ENCODE measurements around the gene HMOX1. TPM values are rescaled to one million over a fixed set of nuclear protein-coding genes. Genes with fewer than 3 reads are reported as not detected.

HMOX1 gene
- total and polyA plus RNA-seq, 2 donors (not counting 3 experiments of a cell fraction or from before 2014, with no cell fraction given) = 41.1 to 69.1 TPM

GRCh38 chr22:35386670-35387288, 5.9 kb downstream of the HMOX1 start:
- no peaks in the 10 kb centered on the region for H3K9me1 ChIP-seq (replicated peaks; ENCODE audit: control insufficient read depth, extremely low read depth, insufficient read depth, low read length)
- BruUV-seq (replicated peaks) = no TSS peak
- H3K27me3 ChIP-seq (ENCODE audit: control insufficient read depth in 2 of 2, insufficient read depth in 2 of 2, low read length in 2 of 2) = no peaks in the 10 kb centered on the region
- peaks cover 4% of the 10 kb centered on the region for H3K4me1 ChIP-seq (ENCODE audit: control insufficient read depth, extremely low read depth, insufficient read depth, low read length)
- no peaks in the 10 kb centered on the region for H3K9me3 ChIP-seq (replicated peaks; ENCODE audit: control insufficient read depth, insufficient read depth, low read length)
- no peak overlapping the region for H3K4me3 ChIP-seq (replicated peaks in 1 of 3; ENCODE audit: insufficient read depth in 1 of 3, low read depth in 1 of 3, low read length in 3 of 3)
- no peaks in the 10 kb centered on the region for H4K20me1 ChIP-seq (replicated peaks; ENCODE audit: control insufficient read depth, extremely low read depth, insufficient read depth, low read length)
- POLR2A ChIA-PET = no interaction called here
- H3K27ac ChIP-seq (ENCODE audit: insufficient read depth, low read depth, low read length) = no peak overlapping the region
- TF ChIP-seq POLR2AphosphoS5 (IDR thresholded peaks at IDR 0.05; ENCODE audit: insufficient read depth, low read depth, low read length) (no peak), POLR2A (IDR thresholded peaks at IDR 0.05; ENCODE audit: low read depth, low read length) (no peak), MYC (IDR thresholded peaks at IDR 0.05; ENCODE audit: low read depth, low read length) (no peak), MAX (IDR thresholded peaks at IDR 0.05; ENCODE audit: insufficient read depth, insufficient read length) (no peak), FOS (IDR thresholded peaks at IDR 0.05; ENCODE audit: borderline replicate concordance, insufficient read depth, low read length) (no peak), CTCF (IDR thresholded peaks at IDR 0.05; ENCODE audit: extremely low read depth in 1 of 2, insufficient read depth in 1 of 2, low read depth in 1 of 2, low read length in 2 of 2) (no peak), GATA2 (IDR thresholded peaks at IDR 0.05; ENCODE audit: insufficient read depth, insufficient read length, low read depth, low read length) (no peak), EZH2 (IDR thresholded peaks at IDR 0.05; ENCODE audit: borderline replicate concordance, low read depth, low read length, severe bottlenecking) (no peak), JUN (IDR thresholded peaks at IDR 0.05; ENCODE audit: borderline replicate concordance, insufficient read depth, insufficient read length, low read depth) (no peak)
- peaks cover 7% of the 10 kb centered on the region for H3K79me2 ChIP-seq (ENCODE audit: control insufficient read depth, insufficient read depth, low read length)
- DNase-seq (ENCODE audit: low read depth, low spot score) (no peak), FAIRE-seq (no peak)
- dilution Hi-C loops (cut with MboI; ENCODE audit: extremely low pct_ligation_motif_present, low sequenced_read_pairs) (no loop called here), intact Hi-C loops (cut with micrococcal nuclease) (no loop called here)
- H2AFZ ChIP-seq (ENCODE audit: low read depth, low read length) = no peak overlapping the region
- no peak overlapping the region for H3K4me2 ChIP-seq (ENCODE audit: insufficient read depth, low read length)
- CTCF ChIA-PET = no interaction called here
- H3K36me3 ChIP-seq (ENCODE audit: control insufficient read depth in 2 of 2, extremely low read depth in 1 of 2, insufficient read depth in 2 of 2, low read length in 2 of 2) = peaks cover 5 to 32% of the 10 kb centered on the region in 2 experiments
- no peak overlapping the region for H3K9ac ChIP-seq (replicated peaks; ENCODE audit: extremely low read depth, insufficient read depth, low read length)

Measured in endothelial cell of umbilical vein (primary cell).